ENCODE measurements around the gene MAST4.

DNA sequence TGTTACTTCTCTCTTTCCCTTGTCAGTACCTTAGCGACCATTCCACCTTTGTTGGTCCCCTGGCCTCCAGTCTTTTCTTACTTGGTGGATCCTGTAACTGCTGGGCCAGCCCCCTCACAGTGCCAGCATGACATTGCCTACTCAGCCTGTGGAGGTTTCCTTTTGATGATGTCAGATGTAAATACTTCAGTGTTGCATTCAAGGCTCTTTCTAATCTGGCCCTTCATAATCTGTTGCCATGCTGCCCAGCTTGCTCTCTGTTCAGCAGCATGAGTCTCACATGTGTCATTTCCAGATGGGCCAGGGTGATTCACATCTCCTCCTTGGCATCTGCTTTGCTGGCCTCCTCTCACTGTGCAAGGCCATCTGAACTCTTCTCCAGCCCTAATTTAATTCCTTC, 57.1 kb downstream of the MAST4 start:
- TF ChIP-seq EZH2 (IDR thresholded peaks at IDR 0.05; ENCODE audit: insufficient read depth, poor library complexity, severe bottlenecking) (no peak), EZH2phosphoT487 (IDR thresholded peaks at IDR 0.05; ENCODE audit: insufficient read depth, low read depth) (no peak)
